Measurements from ENCODE around the gene FOXP1.

The FOXP1 gene

GRCh38 chr3:71406972-71407810 lies 176.3 kb downstream of the FOXP1 start:
- DNase-seq (ENCODE audit: low read depth in 2 of 2), result no peak
- TF ChIP-seq CTCF (IDR thresholded peaks at IDR 0.05; ENCODE audit: low read depth, low read length), result no peak

GRCh38 chr3:71402911-71403310 lies 180.6 kb downstream of the FOXP1 start:
- TF ChIP-seq CTCF (IDR thresholded peaks at IDR 0.05; ENCODE audit: low read depth, low read length), result no peak
- no peak overlapping the region for H3K4me3 ChIP-seq (replicated peaks in 1 of 2; ENCODE audit: low read depth in 2 of 2, low read length in 2 of 2)
- no peak for DNase-seq (ENCODE audit: low read depth in 2 of 2)

More at GRCh38 chr3:71406972-71407810, 176.3 kb downstream of the FOXP1 start:
- no peak overlapping the region for H3K4me3 ChIP-seq (replicated peaks in 1 of 2; ENCODE audit: low read depth in 2 of 2, low read length in 2 of 2)

- no peak overlapping the region for H3K4me3 ChIP-seq (replicated peaks in 1 of 2; ENCODE audit: low read depth in 2 of 2, low read length in 2 of 2)
- DNase-seq (ENCODE audit: low read depth in 2 of 2), result no peak
- TF ChIP-seq CTCF (IDR thresholded peaks at IDR 0.05; ENCODE audit: low read depth, low read length), result no peak
Observed at GRCh38 chr3:71402280-71402679, 181.2 kb downstream of the FOXP1 start.

- H3K4me3 ChIP-seq (replicated peaks in 1 of 2; ENCODE audit: low read depth in 2 of 2, low read length in 2 of 2), result no peak overlapping the region
- no peak for DNase-seq (ENCODE audit: low read depth in 2 of 2)
- TF ChIP-seq CTCF (IDR thresholded peaks at IDR 0.05; ENCODE audit: low read depth, low read length), result no peak
Observed at GRCh38 chr3:71401695-71402231, 181.8 kb downstream of the FOXP1 start.

- H3K4me3 ChIP-seq (replicated peaks in 1 of 2; ENCODE audit: low read depth in 2 of 2, low read length in 2 of 2), result no peak overlapping the region
- DNase-seq (ENCODE audit: low read depth in 2 of 2), result no peak
- no peak for TF ChIP-seq CTCF (IDR thresholded peaks at IDR 0.05; ENCODE audit: low read depth, low read length)
Observed at GRCh38 chr3:71400986-71401451, 182.5 kb downstream of the FOXP1 start.

GRCh38 chr3:71399478-71399877 lies 184.1 kb downstream of the FOXP1 start:
- H3K4me3 ChIP-seq (replicated peaks in 1 of 2; ENCODE audit: low read depth in 2 of 2, low read length in 2 of 2), result no peak overlapping the region
- DNase-seq (ENCODE audit: low read depth in 2 of 2), result no peak
- no peak for TF ChIP-seq CTCF (IDR thresholded peaks at IDR 0.05; ENCODE audit: low read depth, low read length)

All from cardiac fibroblast (primary cell).